Measurements from ENCODE around the gene CELF4.

The CELF4 gene

DNA sequence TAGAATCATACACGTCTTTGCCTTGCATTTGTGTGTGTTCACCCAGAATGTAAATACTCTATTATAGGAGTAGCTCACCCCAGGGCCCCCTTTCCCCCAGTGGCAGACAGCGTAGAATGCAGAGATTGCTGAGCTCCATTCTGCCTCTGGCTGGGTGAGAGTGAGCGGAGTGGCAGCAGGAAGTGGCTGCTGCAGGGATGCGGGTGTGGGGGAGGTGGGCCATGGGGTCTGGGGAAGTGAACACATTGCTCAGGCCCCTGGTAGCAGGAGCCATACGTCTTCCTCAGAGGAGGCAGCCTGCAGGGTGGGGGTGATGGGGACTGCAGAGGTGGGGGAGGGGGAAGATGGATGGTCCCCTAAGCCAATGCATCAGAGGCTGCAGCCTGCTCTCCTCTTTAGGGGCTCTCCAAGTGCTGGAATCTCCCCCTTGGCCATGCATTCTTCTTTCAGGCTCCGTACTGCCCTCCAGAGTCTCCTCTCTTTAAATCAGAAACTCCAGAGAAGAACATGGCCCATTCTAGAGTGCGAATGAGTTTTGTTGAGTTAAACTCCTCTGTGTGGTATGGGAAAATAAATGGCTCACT lies 72.2 kb downstream of the CELF4 start:
- no peaks in the 10 kb centered on the region for H3K9me3 ChIP-seq (ENCODE audit: control insufficient read depth, insufficient read depth, low read depth, low read length)
- no peak overlapping the region for H3K4me3 ChIP-seq (ENCODE audit: low read depth, low read length)
- H3K27me3 ChIP-seq (ENCODE audit: control insufficient read depth, insufficient read depth, low read length) = peaks cover 25% of the 10 kb centered on the region
- H3K36me3 ChIP-seq (ENCODE audit: control insufficient read depth, insufficient read depth, low read length) = no peaks in the 10 kb centered on the region
- H3K9ac ChIP-seq (ENCODE audit: low read length) = no peak overlapping the region
- H3K4me1 ChIP-seq (ENCODE audit: control insufficient read depth, insufficient read depth, low read length) = peaks cover 39% of the 10 kb centered on the region
- no peak overlapping the region for H3K27ac ChIP-seq (ENCODE audit: low read depth, low read length)

DNA sequence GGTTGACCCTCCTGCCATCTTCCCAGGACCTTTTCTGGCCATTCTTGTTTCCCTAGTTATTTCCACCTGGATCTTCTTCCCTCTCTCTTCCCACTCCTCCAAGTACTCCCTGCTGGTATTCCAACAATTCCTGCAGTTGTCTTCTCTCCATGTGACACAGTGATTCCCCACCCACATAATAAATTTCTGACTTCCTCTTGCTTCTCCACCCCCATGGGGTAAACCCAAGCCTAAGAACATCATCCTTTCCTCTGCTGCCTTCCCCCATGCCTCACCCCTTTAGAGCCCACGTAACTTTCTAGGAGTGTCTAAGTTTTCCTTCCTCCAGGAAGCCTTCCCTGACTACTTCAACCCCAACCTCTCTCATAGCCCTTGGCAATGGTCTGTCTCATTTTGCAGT lies 72.6 kb downstream of the CELF4 start:
- Histone ChIP-seq H3K9me3 (ENCODE audit: control insufficient read depth, insufficient read depth, low read depth, low read length) (no peaks in the 10 kb centered on the region), H3K36me3 (ENCODE audit: control insufficient read depth, insufficient read depth, low read length) (no peaks in the 10 kb centered on the region), H3K27me3 (ENCODE audit: control insufficient read depth, insufficient read depth, low read length) (peaks cover 30% of the 10 kb centered on the region), H3K4me3 (ENCODE audit: low read depth, low read length) (no peak overlapping the region), H3K9ac (ENCODE audit: low read length) (no peak overlapping the region), H3K27ac (ENCODE audit: low read depth, low read length) (no peak overlapping the region), H3K4me1 (ENCODE audit: control insufficient read depth, insufficient read depth, low read length) (peaks cover 43% of the 10 kb centered on the region)

DNA sequence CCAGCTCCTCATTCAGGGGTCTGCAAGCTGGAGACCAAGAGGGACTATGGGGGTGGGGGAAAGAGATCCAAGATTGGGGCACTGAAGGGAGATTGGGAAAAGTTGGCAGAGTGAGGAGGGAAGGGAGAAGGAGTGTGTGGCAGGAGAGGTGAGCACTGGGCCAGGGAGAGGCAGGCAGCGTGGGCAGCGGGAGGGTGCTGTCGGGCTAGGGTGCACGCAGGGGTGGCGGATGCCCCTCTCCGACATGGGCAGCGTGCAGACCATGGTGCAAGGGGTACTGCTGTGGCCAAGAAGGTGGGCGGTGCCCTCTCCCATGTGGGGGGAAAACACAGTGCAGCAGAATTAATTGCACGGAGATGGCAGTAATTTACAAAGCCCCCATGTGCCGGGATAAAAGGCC lies 74.1 kb downstream of the CELF4 start:
- Histone ChIP-seq H3K9ac (ENCODE audit: low read length) (no peak overlapping the region), H3K9me3 (ENCODE audit: control insufficient read depth, insufficient read depth, low read depth, low read length) (no peaks in the 10 kb centered on the region), H3K27ac (ENCODE audit: low read depth, low read length) (no peak overlapping the region), H3K4me3 (ENCODE audit: low read depth, low read length) (no peak overlapping the region), H3K27me3 (ENCODE audit: control insufficient read depth, insufficient read depth, low read length) (peaks cover 44% of the 10 kb centered on the region), H3K36me3 (ENCODE audit: control insufficient read depth, insufficient read depth, low read length) (no peaks in the 10 kb centered on the region), H3K4me1 (ENCODE audit: control insufficient read depth, insufficient read depth, low read length) (peaks cover 55% of the 10 kb centered on the region)

DNA sequence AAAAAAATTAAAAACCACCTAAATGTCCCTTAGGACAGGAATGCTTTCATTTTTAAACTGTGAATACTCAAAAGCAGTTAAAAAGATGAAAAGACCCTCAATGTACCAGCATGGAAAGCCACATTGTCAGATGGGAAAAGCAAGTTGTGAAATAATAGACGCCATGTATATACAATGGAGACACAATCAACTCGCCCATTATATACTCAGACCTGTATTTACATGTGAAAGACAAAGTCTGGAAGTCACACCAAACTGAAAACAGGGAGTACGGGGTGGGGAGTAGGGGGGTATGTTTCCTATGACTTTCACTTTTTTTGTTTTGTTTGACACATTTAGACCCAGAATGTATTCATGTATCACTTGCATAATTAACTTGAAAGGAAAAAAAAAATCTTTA lies 75.6 kb downstream of the CELF4 start:
- Histone ChIP-seq H3K27ac (ENCODE audit: low read depth, low read length) (no peak overlapping the region), H3K36me3 (ENCODE audit: control insufficient read depth, insufficient read depth, low read length) (no peaks in the 10 kb centered on the region), H3K4me1 (ENCODE audit: control insufficient read depth, insufficient read depth, low read length) (peaks cover 59% of the 10 kb centered on the region), H3K4me3 (ENCODE audit: low read depth, low read length) (no peak overlapping the region), H3K27me3 (ENCODE audit: control insufficient read depth, insufficient read depth, low read length) (peaks cover 48% of the 10 kb centered on the region), H3K9ac (ENCODE audit: low read length) (no peak overlapping the region), H3K9me3 (ENCODE audit: control insufficient read depth, insufficient read depth, low read depth, low read length) (no peaks in the 10 kb centered on the region)

DNA sequence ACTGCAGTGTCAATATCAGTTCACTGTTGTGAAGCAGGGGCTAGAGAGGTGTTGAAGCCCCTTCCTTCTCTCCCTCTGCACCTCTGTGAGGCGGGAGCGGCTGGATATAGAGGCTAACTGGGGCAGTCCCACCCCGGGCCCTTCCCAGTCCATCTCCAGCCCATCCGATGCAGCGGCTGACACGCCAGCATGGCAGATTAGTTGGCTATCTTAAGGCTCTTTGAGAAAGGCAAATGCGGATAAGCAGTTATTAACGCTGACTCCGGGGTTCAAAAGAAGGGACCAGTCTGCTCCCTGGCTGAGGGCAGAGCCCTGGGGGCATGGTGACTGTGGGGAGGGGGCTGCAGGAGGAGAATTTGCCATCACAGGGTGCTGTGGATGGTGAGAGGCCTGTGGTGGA lies 76.6 kb downstream of the CELF4 start:
- Histone ChIP-seq H3K4me3 (ENCODE audit: low read depth, low read length) (no peak overlapping the region), H3K27ac (ENCODE audit: low read depth, low read length) (no peak overlapping the region), H3K36me3 (ENCODE audit: control insufficient read depth, insufficient read depth, low read length) (no peaks in the 10 kb centered on the region), H3K27me3 (ENCODE audit: control insufficient read depth, insufficient read depth, low read length) (peaks cover 57% of the 10 kb centered on the region), H3K9me3 (ENCODE audit: control insufficient read depth, insufficient read depth, low read depth, low read length) (no peaks in the 10 kb centered on the region), H3K4me1 (ENCODE audit: control insufficient read depth, insufficient read depth, low read length) (peaks cover 67% of the 10 kb centered on the region), H3K9ac (ENCODE audit: low read length) (peak overlapping the region; percentile 27)

DNA sequence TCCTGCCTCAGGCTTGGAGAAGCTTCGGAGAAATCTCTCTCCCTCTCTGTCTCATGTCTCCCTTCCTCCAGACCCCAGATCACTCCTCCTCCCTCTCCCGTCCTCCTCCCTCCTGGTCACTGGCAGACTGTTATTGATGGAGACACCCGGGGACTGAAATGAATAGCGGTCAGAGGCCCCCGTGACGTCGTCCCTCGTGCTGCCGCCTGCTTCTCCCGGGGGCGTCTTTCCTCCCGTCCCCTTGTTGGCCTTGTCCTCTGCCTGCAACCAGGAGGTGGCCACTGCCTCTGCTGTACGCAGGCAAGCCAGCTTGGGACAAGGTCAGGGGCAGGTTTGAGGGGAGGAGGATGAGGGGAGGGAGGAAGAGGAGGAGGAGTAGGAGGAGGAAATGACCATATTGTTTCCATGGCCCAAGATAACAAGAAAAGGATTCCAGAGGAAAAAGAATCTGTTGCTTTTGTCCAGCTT lies 78.2 kb downstream of the CELF4 start:
- peaks cover 58% of the 10 kb centered on the region for H3K27me3 ChIP-seq (ENCODE audit: control insufficient read depth, insufficient read depth, low read length)
- H3K4me1 ChIP-seq (ENCODE audit: control insufficient read depth, insufficient read depth, low read length) = peaks cover 77% of the 10 kb centered on the region
- no peak overlapping the region for H3K4me3 ChIP-seq (ENCODE audit: low read depth, low read length)
- H3K27ac ChIP-seq (ENCODE audit: low read depth, low read length) = no peak overlapping the region
- no peaks in the 10 kb centered on the region for H3K9me3 ChIP-seq (ENCODE audit: control insufficient read depth, insufficient read depth, low read depth, low read length)
- no peak overlapping the region for H3K9ac ChIP-seq (ENCODE audit: low read length)
- no peaks in the 10 kb centered on the region for H3K36me3 ChIP-seq (ENCODE audit: control insufficient read depth, insufficient read depth, low read length)

DNA sequence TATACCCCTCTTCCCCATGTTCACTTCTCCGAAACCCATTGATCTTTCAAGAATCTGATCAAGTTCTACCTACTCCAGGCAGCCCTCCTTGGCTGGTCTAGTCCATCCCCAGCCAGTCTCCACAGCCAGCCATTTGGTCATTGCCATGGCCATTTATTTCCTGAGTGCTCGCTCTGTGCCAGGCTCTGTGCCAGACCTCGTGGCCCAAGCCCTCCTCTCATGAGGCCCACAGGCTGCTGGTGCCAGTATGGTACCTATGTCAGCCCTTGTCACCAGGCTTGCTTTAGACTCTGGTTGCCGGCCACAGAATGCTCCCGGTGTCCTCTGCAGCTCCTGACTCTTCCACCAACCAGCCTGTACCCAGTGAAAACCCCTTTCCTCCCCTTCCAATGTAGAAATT lies 78.8 kb downstream of the CELF4 start:
- H3K9ac ChIP-seq (ENCODE audit: low read length) = no peak overlapping the region
- no peak overlapping the region for H3K4me3 ChIP-seq (ENCODE audit: low read depth, low read length)
- peaks cover 78% of the 10 kb centered on the region for H3K4me1 ChIP-seq (ENCODE audit: control insufficient read depth, insufficient read depth, low read length)
- no peaks in the 10 kb centered on the region for H3K9me3 ChIP-seq (ENCODE audit: control insufficient read depth, insufficient read depth, low read depth, low read length)
- no peak overlapping the region for H3K27ac ChIP-seq (ENCODE audit: low read depth, low read length)
- peaks cover 55% of the 10 kb centered on the region for H3K27me3 ChIP-seq (ENCODE audit: control insufficient read depth, insufficient read depth, low read length)
- H3K36me3 ChIP-seq (ENCODE audit: control insufficient read depth, insufficient read depth, low read length) = no peaks in the 10 kb centered on the region

DNA sequence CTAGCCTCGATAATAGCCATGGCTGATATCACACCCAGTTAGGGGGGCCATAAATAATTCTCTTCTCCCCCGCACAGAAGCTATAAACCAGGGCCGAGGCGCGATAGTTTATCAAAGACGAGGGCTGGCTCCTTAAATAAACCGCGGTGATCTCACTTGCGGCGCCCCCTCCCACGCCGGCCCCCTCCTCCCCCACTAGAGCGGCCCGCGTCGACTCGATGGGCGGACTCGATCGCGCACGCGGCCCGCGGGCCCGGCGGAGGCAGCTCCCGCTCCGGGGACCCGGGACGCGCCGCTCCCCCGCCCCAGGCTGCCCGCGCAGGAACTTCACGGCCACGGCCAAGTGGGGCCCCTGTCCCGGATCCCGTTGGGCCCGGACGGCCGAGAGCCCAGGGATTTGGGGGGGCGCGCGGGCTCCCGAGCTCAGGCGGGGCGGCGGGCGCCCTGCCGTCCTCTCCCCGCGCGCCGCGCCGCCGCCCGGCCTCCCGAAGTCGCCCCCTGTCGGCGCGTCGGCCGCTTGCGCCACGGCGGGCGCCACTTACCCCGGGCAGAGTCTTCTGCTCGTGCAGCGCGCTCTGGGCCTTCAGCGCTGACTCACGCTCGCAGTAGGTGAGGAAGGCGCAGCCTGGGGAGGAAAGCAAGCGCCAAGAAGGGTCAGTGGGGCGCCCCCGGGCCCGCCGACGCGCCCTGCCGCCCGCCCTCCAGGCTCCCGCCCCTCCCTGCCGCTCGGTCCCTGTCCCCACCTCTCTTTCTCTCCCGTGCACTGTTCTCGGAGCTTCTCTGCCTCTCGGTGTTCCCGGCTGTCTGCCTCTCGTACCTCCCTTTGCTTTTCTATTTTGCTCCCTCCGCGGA lies 80.4 kb downstream of the CELF4 start:
- Histone ChIP-seq H3K4me3 (ENCODE audit: low read depth, low read length) (peak overlapping the region; percentile 58), H3K9me3 (ENCODE audit: control insufficient read depth, insufficient read depth, low read depth, low read length) (no peaks in the 10 kb centered on the region), H3K36me3 (ENCODE audit: control insufficient read depth, insufficient read depth, low read length) (no peaks in the 10 kb centered on the region), H3K9ac (ENCODE audit: low read length) (peak overlapping the region; percentile 34), H3K4me1 (ENCODE audit: control insufficient read depth, insufficient read depth, low read length) (peaks cover 71% of the 10 kb centered on the region), H3K27ac (ENCODE audit: low read depth, low read length) (peak overlapping the region; percentile 22; the same call in 1 of the 2 replicates), H3K27me3 (ENCODE audit: control insufficient read depth, insufficient read depth, low read length) (peaks cover 48% of the 10 kb centered on the region)

DNA sequence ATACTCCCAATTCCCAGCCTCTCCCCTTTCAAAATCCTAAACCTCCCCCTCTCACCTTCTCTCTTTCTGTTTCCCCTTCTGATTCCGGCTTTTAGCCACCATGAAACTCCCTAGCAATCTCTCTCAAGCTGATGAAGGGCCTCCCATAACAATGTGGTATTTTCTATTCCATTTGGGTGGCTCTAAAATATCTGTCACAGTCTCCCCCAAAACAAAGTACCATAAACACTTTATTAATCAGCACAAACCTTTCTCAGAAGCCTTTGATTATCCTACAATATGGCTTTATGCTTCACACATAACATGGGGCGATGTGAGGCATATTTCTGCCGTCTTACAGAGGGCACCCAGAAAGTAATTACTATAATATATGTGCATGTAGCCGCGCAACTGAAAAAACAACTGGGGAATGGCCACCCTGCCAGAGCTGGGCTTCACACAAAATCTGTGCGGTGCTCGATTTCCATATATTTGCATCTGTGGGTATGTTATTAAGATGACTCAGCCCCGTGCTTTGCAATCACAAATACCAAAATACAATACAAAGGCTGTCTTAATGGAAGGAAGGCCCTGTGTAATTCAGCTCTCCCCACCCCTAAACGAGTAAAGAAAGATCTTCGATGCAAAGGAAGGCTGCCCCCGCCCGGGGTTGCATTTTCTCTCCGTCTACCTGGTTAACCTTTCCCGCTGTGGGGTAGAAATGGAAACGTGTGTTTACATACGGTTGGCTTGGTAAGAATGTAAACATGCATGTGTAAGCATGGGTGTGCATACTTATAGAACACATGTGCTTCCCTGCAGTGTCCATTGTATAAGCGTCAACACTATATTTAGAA lies 81.4 kb downstream of the CELF4 start:
- Histone ChIP-seq H3K27me3 (ENCODE audit: control insufficient read depth, insufficient read depth, low read length) (peaks cover 48% of the 10 kb centered on the region), H3K4me3 (ENCODE audit: low read depth, low read length) (peak overlapping the region; percentile 58), H3K4me1 (ENCODE audit: control insufficient read depth, insufficient read depth, low read length) (peaks cover 61% of the 10 kb centered on the region), H3K27ac (ENCODE audit: low read depth, low read length) (peak overlapping the region; percentile 22), H3K36me3 (ENCODE audit: control insufficient read depth, insufficient read depth, low read length) (no peaks in the 10 kb centered on the region), H3K9me3 (ENCODE audit: control insufficient read depth, insufficient read depth, low read depth, low read length) (no peaks in the 10 kb centered on the region), H3K9ac (ENCODE audit: low read length) (peak overlapping the region; percentile 34)

DNA sequence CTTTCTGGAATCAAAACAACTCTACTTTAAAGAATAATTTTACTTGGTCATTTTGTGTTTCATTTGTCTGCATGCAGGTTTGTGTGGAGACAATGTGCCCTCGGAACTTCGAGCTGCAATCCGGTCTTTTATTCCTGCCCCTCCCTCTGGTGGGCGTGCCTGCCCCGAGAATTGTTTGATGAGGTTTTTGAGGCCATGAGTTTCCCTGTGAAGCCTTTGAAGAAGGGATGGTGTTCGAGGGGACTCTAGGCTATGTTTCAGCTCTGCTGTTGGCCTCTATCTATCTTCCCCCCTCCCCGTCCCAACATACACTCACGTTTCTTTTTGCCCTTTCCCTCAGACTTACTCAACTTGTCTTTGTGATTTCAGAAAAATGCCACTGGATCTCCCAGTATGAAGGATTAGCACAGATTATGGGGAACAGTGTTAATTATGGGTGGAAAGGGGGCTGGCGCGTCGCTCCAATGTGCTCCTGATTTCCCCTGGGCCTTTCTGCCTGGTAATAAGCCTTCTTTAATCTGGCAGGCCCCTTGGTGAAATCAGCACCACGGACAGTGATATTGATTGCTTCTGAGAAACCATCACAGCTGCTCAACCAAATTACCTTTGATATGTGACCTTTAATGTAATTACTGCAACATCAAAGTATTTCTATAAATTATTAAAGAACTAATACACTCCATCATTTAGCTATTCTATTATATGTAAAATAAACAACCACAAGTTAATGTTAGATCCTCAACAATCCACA lies 82.2 kb downstream of the CELF4 start:
- H3K27me3 ChIP-seq (ENCODE audit: control insufficient read depth, insufficient read depth, low read length) = peaks cover 42% of the 10 kb centered on the region
- H3K36me3 ChIP-seq (ENCODE audit: control insufficient read depth, insufficient read depth, low read length) = no peaks in the 10 kb centered on the region
- H3K4me3 ChIP-seq (ENCODE audit: low read depth, low read length) = no peak overlapping the region
- H3K9ac ChIP-seq (ENCODE audit: low read length) = no peak overlapping the region
- H3K27ac ChIP-seq (ENCODE audit: low read depth, low read length) = no peak overlapping the region
- H3K4me1 ChIP-seq (ENCODE audit: control insufficient read depth, insufficient read depth, low read length) = peaks cover 52% of the 10 kb centered on the region
- no peaks in the 10 kb centered on the region for H3K9me3 ChIP-seq (ENCODE audit: control insufficient read depth, insufficient read depth, low read depth, low read length)

Data from HUES6 (cell line).